ENCODE measurements around the gene PRMT3. TPM values are rescaled to one million over a fixed set of nuclear protein-coding genes. Genes with fewer than 3 reads are reported as not detected.
"Not testable (repeated sequence)": the region's sequence is repeated elsewhere in the genome, so short reads cannot be mapped to it uniquely, and the experiment has no call there.

Gene PRMT3
- total RNA-seq, 1 donor from 2014 or later = 26.5 TPM

GRCh38 chr11:20374741-20375300 is 12.7 kb upstream of the PRMT3 start:
- DNase-seq (ENCODE audit: low spot score) = no peak

DNA sequence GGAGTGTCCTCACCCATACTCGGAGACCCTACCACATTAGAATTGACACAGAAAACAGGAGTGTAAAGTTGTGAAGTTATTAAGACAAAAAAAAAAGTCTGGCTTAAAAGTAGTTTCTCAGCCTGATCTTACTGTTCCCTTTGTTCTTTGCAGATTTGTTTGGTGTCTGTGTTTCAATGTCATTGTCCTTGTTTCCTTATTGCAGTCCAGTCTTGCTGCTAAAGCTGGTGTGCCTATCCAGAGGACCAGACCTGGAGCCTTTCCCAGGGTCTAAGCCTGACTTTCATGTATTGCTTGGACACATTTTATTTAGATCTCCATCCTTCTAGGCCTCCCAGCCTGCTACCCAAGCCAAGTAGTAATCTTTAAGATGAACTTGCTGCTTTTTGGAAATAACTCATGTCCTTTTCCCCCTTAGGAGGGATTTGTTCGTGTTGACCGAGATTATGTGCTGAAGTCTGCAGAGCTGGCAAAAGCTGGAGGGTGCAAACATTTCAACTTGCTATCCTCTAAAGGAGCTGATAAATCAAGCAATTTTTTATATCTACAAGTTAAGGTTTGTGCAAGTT is 11.3 kb upstream of the PRMT3 start:
- no peak for DNase-seq (ENCODE audit: low spot score)

GRCh38 chr11:20385996-20386395 is 1.5 kb upstream of the PRMT3 start:
- DNase-seq (ENCODE audit: low spot score) = not testable (repeated sequence)

- DNase-seq (ENCODE audit: low spot score) = no peak
Observed at GRCh38 chr11:20388096-20389055, 860 bp downstream of the PRMT3 start.

- no peak for DNase-seq (ENCODE audit: low spot score)
Observed at GRCh38 chr11:20397281-20397680, 9.8 kb downstream of the PRMT3 start.

DNA sequence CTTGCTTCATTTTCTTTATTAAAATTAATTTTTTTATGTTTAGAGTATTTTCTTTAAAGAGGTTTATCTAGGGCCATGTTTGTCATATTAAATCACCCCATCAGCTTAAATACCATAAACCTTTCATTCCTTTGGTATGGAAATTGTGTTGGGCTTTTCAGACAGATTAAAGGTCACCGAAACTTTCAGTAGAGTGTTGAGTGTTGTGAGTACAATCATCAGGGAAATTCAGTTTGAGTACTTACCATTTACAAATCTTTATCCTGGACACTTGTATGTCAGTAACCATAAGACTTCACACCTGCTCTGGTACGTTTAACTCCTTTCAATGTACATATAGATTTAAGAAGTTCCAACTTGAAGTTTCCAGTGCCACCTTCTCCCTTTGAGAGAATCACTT is 12.0 kb downstream of the PRMT3 start:
- no peak for DNase-seq (ENCODE audit: low spot score)

GRCh38 chr11:20403059-20403458 is 15.5 kb downstream of the PRMT3 start:
- DNase-seq (ENCODE audit: low spot score) = no peak

GRCh38 chr11:20406484-20406883 is 19.0 kb downstream of the PRMT3 start:
- no peak for DNase-seq (ENCODE audit: low spot score)

- no peak for DNase-seq (ENCODE audit: low spot score)
Observed at GRCh38 chr11:20407344-20407743, 19.8 kb downstream of the PRMT3 start.

- DNase-seq (ENCODE audit: low spot score) = no peak
Observed at GRCh38 chr11:20415432-20415831, 27.9 kb downstream of the PRMT3 start.

- DNase-seq (ENCODE audit: low spot score) = no peak
Observed at GRCh38 chr11:20417771-20418170, 30.3 kb downstream of the PRMT3 start.

- DNase-seq (ENCODE audit: low spot score) = no peak
Observed at GRCh38 chr11:20421946-20422345, 34.4 kb downstream of the PRMT3 start.

GRCh38 chr11:20429216-20429615 is 41.7 kb downstream of the PRMT3 start:
- no peak for DNase-seq (ENCODE audit: low spot score)

DNA sequence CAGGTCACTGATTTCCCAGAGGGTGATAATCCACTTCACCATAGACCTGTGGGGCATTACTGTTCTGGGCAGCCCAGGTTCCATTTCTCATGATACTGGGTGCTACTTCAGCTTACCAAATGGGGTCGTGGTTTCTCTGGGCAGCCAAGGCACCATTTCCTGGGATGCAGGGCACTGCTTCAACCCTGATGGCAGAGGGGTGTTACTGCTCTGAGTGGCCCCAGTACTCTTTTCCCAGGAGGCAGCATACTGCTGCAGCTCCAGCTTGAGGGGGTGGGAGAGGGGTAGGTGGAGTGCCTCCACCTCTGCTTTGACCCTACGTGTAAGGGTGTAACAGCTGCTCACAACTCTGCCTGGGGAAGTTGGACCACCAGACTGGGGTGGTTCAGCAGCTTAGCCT is 51.1 kb downstream of the PRMT3 start:
- DNase-seq (ENCODE audit: low spot score) = no peak

- no peak for DNase-seq (ENCODE audit: low spot score)
Observed at GRCh38 chr11:20443596-20443995, 56.1 kb downstream of the PRMT3 start.

- DNase-seq (ENCODE audit: low spot score) = no peak
Observed at GRCh38 chr11:20444535-20444934, 57.0 kb downstream of the PRMT3 start.

GRCh38 chr11:20448834-20449233 is 61.3 kb downstream of the PRMT3 start:
- DNase-seq (ENCODE audit: low spot score) = no peak

GRCh38 chr11:20450829-20451228 is 63.3 kb downstream of the PRMT3 start:
- no peak for DNase-seq (ENCODE audit: low spot score)

DNA sequence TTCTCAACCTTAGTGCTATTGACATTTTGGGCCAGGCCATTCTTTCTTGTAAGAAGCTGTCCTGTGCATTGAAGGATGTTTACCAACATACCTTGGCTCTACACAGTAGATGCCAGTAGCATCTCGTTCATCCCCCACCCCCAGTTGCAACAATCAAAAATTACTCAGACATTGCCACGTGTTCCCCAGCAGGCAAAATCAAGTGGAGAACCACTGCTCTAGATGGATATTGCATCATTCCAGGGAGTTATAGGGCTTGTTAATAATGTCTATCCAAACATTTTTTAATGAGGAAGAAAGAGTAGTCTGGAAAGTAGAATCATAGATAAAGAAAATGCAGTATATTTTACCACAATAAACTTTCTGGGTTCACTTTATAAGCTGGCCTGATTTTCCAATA is 64.1 kb downstream of the PRMT3 start:
- no peak for DNase-seq (ENCODE audit: low spot score)

- DNase-seq (ENCODE audit: low spot score) = no peak
Observed at GRCh38 chr11:20452585-20452984, 65.1 kb downstream of the PRMT3 start.

DNA sequence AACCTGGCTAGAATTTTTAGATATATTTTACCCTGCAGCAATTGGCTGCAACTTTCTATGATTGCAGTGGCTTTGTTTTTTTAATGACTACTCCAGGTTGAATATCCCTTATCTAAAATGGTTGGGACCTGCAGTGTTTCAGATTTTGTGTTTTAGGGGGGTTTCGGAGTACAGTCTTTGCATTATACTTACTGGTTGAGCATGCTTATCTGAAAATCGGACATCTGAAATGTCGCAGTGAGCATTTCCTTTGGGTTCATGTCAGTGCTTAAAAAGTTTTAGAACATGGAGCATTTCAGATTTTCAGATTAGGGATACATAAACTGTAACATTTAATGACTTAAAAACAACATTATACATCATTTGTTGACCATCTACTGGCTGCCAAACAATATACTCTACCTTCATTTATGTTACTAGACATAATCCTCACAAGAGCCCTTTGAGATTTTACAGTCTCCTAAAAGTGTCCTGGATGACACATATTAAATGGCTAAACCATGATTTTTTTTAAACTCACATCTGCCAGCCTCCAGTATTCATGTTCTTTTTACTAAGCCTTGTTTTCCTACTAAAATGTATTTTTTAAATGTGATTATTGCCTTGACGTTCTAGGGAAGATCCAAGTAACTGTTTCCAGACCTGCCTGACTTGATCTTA is 66.3 kb downstream of the PRMT3 start:
- no peak for DNase-seq (ENCODE audit: low spot score)

- no peak for DNase-seq (ENCODE audit: low spot score)
Observed at GRCh38 chr11:20457001-20457799, 69.7 kb downstream of the PRMT3 start.
